ENCODE results near the gene MYO18A. TPM values are rescaled to one million over a fixed set of nuclear protein-coding genes. Genes with fewer than 3 reads are reported as not detected.

The MYO18A gene
- total RNA-seq, 1 experiment from 2014 or later = 24.0 TPM

- DNase-seq (ENCODE audit: unreplicated experiment) = no peak
- no peaks in the 10 kb centered on the region for H3K9me3 Mint-ChIP-seq (ENCODE audit: unreplicated experiment)
- ChIA-PET POLR2A (interaction anchor here (0.7 to 1.7 kb wide), 4 partner anchors 65 to 70 kb away, joined by 3 to 7 read pairs (median 3); no protein-coding TSS in a partner anchor), CTCF (interaction anchor here (0.6 to 15.1 kb wide), 6 partner anchors 9 to 738 kb away, joined by 3 to 287 read pairs (median 3); no protein-coding TSS in a partner anchor)
- intact Hi-C loops (cut with micrococcal nuclease) = no loop called here
- no peak overlapping the region for H3K27ac Mint-ChIP-seq (ENCODE audit: low read depth, unreplicated experiment)
- H3K4me1 Mint-ChIP-seq (ENCODE audit: insufficient read depth, unreplicated experiment) = peaks cover 23% of the 10 kb centered on the region
- no peaks in the 10 kb centered on the region for H3K36me3 Mint-ChIP-seq (ENCODE audit: insufficient read depth, unreplicated experiment)
- no peaks in the 10 kb centered on the region for H3K27me3 Mint-ChIP-seq (ENCODE audit: insufficient read depth, unreplicated experiment)
- no peak overlapping the region for H3K4me3 Mint-ChIP-seq (ENCODE audit: unreplicated experiment)
- BruUV-seq (replicated peaks) = no TSS peak
- no peak for TF ChIP-seq CTCF (IDR thresholded peaks at IDR 0.05; ENCODE audit: unreplicated experiment)
Measured at GRCh38 chr17:29215174-29215573, 35.0 kb upstream of the MYO18A start.

- CTCF ChIA-PET = interaction anchor here (1.0 to 15.1 kb wide), 5 partner anchors 8 to 90 kb away, joined by 3 to 287 read pairs (median 3); no protein-coding TSS in a partner anchor
- peaks cover 23% of the 10 kb centered on the region for H3K4me1 Mint-ChIP-seq (ENCODE audit: insufficient read depth, unreplicated experiment)
- DNase-seq (ENCODE audit: unreplicated experiment) = no peak
- H3K4me3 Mint-ChIP-seq (ENCODE audit: unreplicated experiment) = no peak overlapping the region
- H3K9me3 Mint-ChIP-seq (ENCODE audit: unreplicated experiment) = no peaks in the 10 kb centered on the region
- TF ChIP-seq CTCF (IDR thresholded peaks at IDR 0.05; ENCODE audit: unreplicated experiment) = no peak
- no peaks in the 10 kb centered on the region for H3K36me3 Mint-ChIP-seq (ENCODE audit: insufficient read depth, unreplicated experiment)
- H3K27me3 Mint-ChIP-seq (ENCODE audit: insufficient read depth, unreplicated experiment) = no peaks in the 10 kb centered on the region
- BruUV-seq (replicated peaks) = no TSS peak
- POLR2A ChIA-PET = interaction anchor here (0.7 to 1.7 kb wide), 4 partner anchors 64 to 70 kb away, joined by 3 to 7 read pairs (median 3); no protein-coding TSS in a partner anchor
- intact Hi-C loops (cut with micrococcal nuclease) = no loop called here
- H3K27ac Mint-ChIP-seq (ENCODE audit: low read depth, unreplicated experiment) = no peak overlapping the region
Measured at GRCh38 chr17:29214215-29215146, 34.3 kb upstream of the MYO18A start.

DNA sequence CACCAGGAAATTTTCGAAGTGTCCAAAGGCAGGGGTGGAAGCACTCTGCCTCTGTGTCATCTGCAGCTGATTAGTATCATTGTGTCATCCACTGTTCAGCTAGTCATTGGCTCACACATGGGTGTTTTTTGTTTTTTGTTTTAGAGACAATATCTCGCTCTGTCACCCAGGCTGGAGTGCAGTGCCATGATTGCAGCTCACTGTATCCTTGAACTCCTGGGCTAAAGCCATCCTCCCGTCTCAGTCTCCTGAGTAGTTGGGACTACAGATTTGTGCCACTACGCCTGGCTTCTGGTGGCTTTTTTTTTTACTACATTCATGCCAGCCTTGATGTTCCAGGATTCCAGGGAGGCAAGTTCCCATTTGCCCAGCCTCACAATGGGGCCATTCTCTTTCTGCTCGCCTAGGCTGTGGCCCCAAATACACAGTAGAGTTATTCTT, 32.5 kb upstream of the MYO18A start:
- H3K27me3 Mint-ChIP-seq (ENCODE audit: insufficient read depth, unreplicated experiment) = no peaks in the 10 kb centered on the region
- intact Hi-C loops (cut with micrococcal nuclease) = no loop called here
- no peak overlapping the region for H3K4me3 Mint-ChIP-seq (ENCODE audit: unreplicated experiment)
- POLR2A ChIA-PET = interaction anchor here (0.6 to 1.1 kb wide), 3 partner anchors 28 to 33 kb away, joined by 3 to 6 read pairs (median 3); partner anchors contain the start of gene MYO18A
- peaks cover 23% of the 10 kb centered on the region for H3K4me1 Mint-ChIP-seq (ENCODE audit: insufficient read depth, unreplicated experiment)
- no peak overlapping the region for H3K27ac Mint-ChIP-seq (ENCODE audit: low read depth, unreplicated experiment)
- CTCF ChIA-PET = interaction anchor here (0.9 to 15.1 kb wide), 3 partner anchors 38 to 96 kb away, joined by 3 to 287 read pairs (median 4); no protein-coding TSS in a partner anchor
- no peaks in the 10 kb centered on the region for H3K36me3 Mint-ChIP-seq (ENCODE audit: insufficient read depth, unreplicated experiment)
- no peak for DNase-seq (ENCODE audit: unreplicated experiment)
- no TSS peak for BruUV-seq (replicated peaks)
- no peak for TF ChIP-seq CTCF (IDR thresholded peaks at IDR 0.05; ENCODE audit: unreplicated experiment)
- H3K9me3 Mint-ChIP-seq (ENCODE audit: unreplicated experiment) = no peaks in the 10 kb centered on the region

DNA sequence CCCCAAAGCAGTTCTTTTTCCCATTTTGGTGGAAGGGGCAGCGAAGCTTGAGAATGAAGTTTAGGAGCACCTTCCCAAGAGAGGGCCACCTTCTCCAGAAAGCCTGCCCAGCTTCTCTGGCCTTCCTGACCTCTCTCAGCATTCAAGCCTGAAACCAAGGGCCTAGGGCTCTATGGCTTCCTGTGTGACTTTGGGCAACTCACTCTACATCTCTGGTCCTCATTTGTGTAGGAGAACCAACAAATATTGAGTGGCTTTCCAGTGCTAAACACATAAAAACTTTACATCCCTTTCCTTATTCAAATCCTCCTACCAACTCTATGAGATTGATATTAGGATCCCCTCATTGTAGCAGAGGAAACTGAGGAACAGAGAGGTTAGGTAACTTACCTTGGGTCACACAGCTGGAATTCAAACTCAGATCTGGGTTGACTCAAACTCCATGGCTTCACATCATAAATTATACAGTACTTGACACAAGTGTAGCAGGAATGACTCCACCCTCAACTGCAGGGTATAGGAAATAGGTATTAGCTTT, 32.0 kb upstream of the MYO18A start:
- intact Hi-C loops (cut with micrococcal nuclease) = no loop called here
- no peak overlapping the region for H3K4me3 Mint-ChIP-seq (ENCODE audit: unreplicated experiment)
- ChIA-PET CTCF (interaction anchor here (0.8 to 15.1 kb wide), 4 partner anchors 12 to 96 kb away, joined by 3 to 287 read pairs (median 4); no protein-coding TSS in a partner anchor), POLR2A (interaction anchor here (0.9 to 1.6 kb wide), 3 partner anchors 9 to 36 kb away, joined by 3 to 6 read pairs (median 3); partner anchors contain the start of gene MYO18A)
- no peak overlapping the region for H3K27ac Mint-ChIP-seq (ENCODE audit: low read depth, unreplicated experiment)
- peaks cover 18% of the 10 kb centered on the region for H3K4me1 Mint-ChIP-seq (ENCODE audit: insufficient read depth, unreplicated experiment)
- no peaks in the 10 kb centered on the region for H3K9me3 Mint-ChIP-seq (ENCODE audit: unreplicated experiment)
- BruUV-seq (replicated peaks) = no TSS peak
- no peaks in the 10 kb centered on the region for H3K36me3 Mint-ChIP-seq (ENCODE audit: insufficient read depth, unreplicated experiment)
- no peak for DNase-seq (ENCODE audit: unreplicated experiment)
- TF ChIP-seq CTCF (IDR thresholded peaks at IDR 0.05; ENCODE audit: unreplicated experiment) = no peak
- no peaks in the 10 kb centered on the region for H3K27me3 Mint-ChIP-seq (ENCODE audit: insufficient read depth, unreplicated experiment)

Data from MCF 10A (cell line).